GM18858 (cell line): ENCODE data around the gene CDH4.
"Not testable (repeated sequence)": the region's sequence is repeated elsewhere in the genome, so short reads cannot be mapped to it uniquely, and the experiment has no call there.

Source experiments
- ATAC-seq: cut with Tn5 transposase; IDR thresholded peaks from one replicate; pipeline ENCODE4 v1.9.1; 2021; ENCODE audit not compliant: unreplicated experiment

Gene CDH4

GRCh38 chr20:61453623-61454022 is 201.6 kb downstream of the CDH4 start:
- not testable (repeated sequence) for ATAC-seq

GRCh38 chr20:61454053-61454452 is 202.0 kb downstream of the CDH4 start:
- ATAC-seq: no peak

- no peak for ATAC-seq
Observed at GRCh38 chr20:61455508-61456215, 203.6 kb downstream of the CDH4 start.

- ATAC-seq: no peak
Observed at GRCh38 chr20:61457725-61458124, 205.7 kb downstream of the CDH4 start.

- ATAC-seq: no peak
Observed at GRCh38 chr20:61458146-61458746, 206.2 kb downstream of the CDH4 start.

GRCh38 chr20:61459266-61459665 is 207.2 kb downstream of the CDH4 start:
- ATAC-seq: no peak

GRCh38 chr20:61459705-61460104 is 207.6 kb downstream of the CDH4 start:
- ATAC-seq: no peak

- ATAC-seq: no peak
Observed at GRCh38 chr20:61460261-61461052, 208.4 kb downstream of the CDH4 start.

GRCh38 chr20:61461461-61461860 is 209.4 kb downstream of the CDH4 start:
- ATAC-seq: no peak

GRCh38 chr20:61464307-61465303 is 212.5 kb downstream of the CDH4 start:
- ATAC-seq: no peak

- no peak for ATAC-seq
Observed at GRCh38 chr20:61475729-61476128, 223.7 kb downstream of the CDH4 start.

GRCh38 chr20:61476956-61477355 is 224.9 kb downstream of the CDH4 start:
- ATAC-seq: no peak

GRCh38 chr20:61477451-61477861 is 225.4 kb downstream of the CDH4 start:
- no peak for ATAC-seq

- ATAC-seq: no peak
Observed at GRCh38 chr20:61478094-61478493, 226.0 kb downstream of the CDH4 start.

GRCh38 chr20:61478611-61479305 is 226.7 kb downstream of the CDH4 start:
- no peak for ATAC-seq

GRCh38 chr20:61479433-61479832 is 227.4 kb downstream of the CDH4 start:
- ATAC-seq: not testable (repeated sequence)

- ATAC-seq: no peak
Observed at GRCh38 chr20:61480158-61480825, 228.2 kb downstream of the CDH4 start.

GRCh38 chr20:61482056-61482887 is 230.2 kb downstream of the CDH4 start:
- no peak for ATAC-seq

- no peak for ATAC-seq
Observed at GRCh38 chr20:61482901-61483300, 230.8 kb downstream of the CDH4 start.
